Heart right ventricle (tissue), 16 donors: Measurements from ENCODE around the gene SLC7A6OS. TPM values are rescaled to one million over a fixed set of nuclear protein-coding genes. Genes with fewer than 3 reads are reported as not detected.

Source experiments
- ATAC-seq, 8 donors: fragments of 200-7000 bp; cut with Tn5 transposase; one replicate each; pipeline ENCODE4 v1.9.1; 2020; ENCODE audit warnings: mild to moderate bottlenecking in 8 of 8, moderate library complexity in 8 of 8, moderate number of reproducible peaks in 1 of 8
- DNase-seq, 2 donors: peaks; one replicate each; pipeline ENCODE4 v3.0.0-alpha.2; 2020
- H3K27ac ChIP-seq, 10 donors: fragments of 200-600 bp; sonication (generic) in 2 of 10; one replicate each; pipeline versions ENCODE4 v1.5.0 to v1.8.0; 2020 to 2022; ENCODE audit warnings: mild to moderate bottlenecking in 3 of 10
- H3K27me3 ChIP-seq, 7 donors: fragments of 200-600 bp; one replicate each; pipeline ENCODE4 v1.8.0; 2021 to 2022; ENCODE audit warnings: mild to moderate bottlenecking in 2 of 7
- H3K36me3 ChIP-seq, 9 donors: fragments of 200-600 bp; sonication (generic) in 1 of 9; one replicate each; pipeline versions ENCODE4 v1.5.0 to v1.8.0; 2020 to 2022; ENCODE audit warnings: mild to moderate bottlenecking in 2 of 9
- H3K4me1 ChIP-seq, 9 donors: fragments of 200-600 bp; sonication (generic) in 1 of 9; one replicate each; pipeline versions ENCODE4 v1.5.0 to v1.8.0; 2020 to 2022; ENCODE audit warnings: mild to moderate bottlenecking in 4 of 9
- H3K4me3 ChIP-seq, 10 donors: fragments of 200-600 bp; sonication (generic) in 2 of 10; one replicate each; pipeline versions ENCODE4 v1.5.0 to v1.8.0; 2020 to 2022; ENCODE audit warnings: mild to moderate bottlenecking in 7 of 10, moderate library complexity in 2 of 10
- H3K9me3 ChIP-seq, 11 donors: fragments of 200-600 bp in 10 of 11; sonication (generic) in 2 of 11; one replicate each; pipeline versions ENCODE4 v1.5.0 to v1.8.0; 2013 to 2022; ENCODE audit warnings: mild to moderate bottlenecking in 2 of 11, control low read depth in 1 of 11, moderate library complexity in 1 of 11
- CTCF ChIP-seq, 9 donors: fragments of 200-600 bp; sonication (generic) in 2 of 9; IDR thresholded peaks; one replicate each; pipeline versions ENCODE4 v1.5.0 to v1.8.0; 2021 to 2022; ENCODE audit warnings: antibody characterized with exemption in 9 of 9, mild to moderate bottlenecking in 5 of 9, moderate library complexity in 1 of 9
- WGBS, 2 donors: extraction: QIAGEN DNeasy Blood & Tissue Kit; methylation state at CpG; one replicate each; pipeline ENCODE4 v1.1.7; 2013; ENCODE audit warnings: inconsistent platforms in 1 of 2; 5-methylcytosine and 5-hydroxymethylcytosine counted together
- intact Hi-C, 10 donors: fragments of 100-400 bp; cut with DNase I; formaldehyde crosslinking; loops; one replicate each; pipeline versions ENCODE4 v1.11.1 to v1.14.2; 2022
- polyA plus RNA-seq, 2 donors: library from polyadenylated mRNA; stranded (reverse); fragments of 200-250 nt; gene quantifications; one replicate each; pipeline ENCODE4 v1.2.3, GENCODE V29; 2013
- total RNA-seq, 10 donors: library from RNA; stranded (reverse); fragmentation: NEBNext Ultra II Directional in 3 of 10; extraction: Animal tissue kit (Norgen Biotek cat#: 25700) in 3 of 10; gene quantifications; one replicate each; pipeline versions ENCODE4 v1.2.1 to v1.2.4, GENCODE V29; 2021 to 2023
- donor health status: Arrhythmogenic right ventricular cardiomyopathy.
- donor health status: ischemic (EF 13 %, LVEDD 7.1; RV severe dilation, severe dysfunction).
- donor health status: healthy with polysubstance abuse.
- donor health status: DM: no; HTN: yes; CAD: no.
- donor health status: DM: no; HTN: no; CAD: no.
- donor health status: ischemic (EF 25% LVEDD 6.9; RV normal size, moderate dysfunction).
- donor health status: ischemic (EF 25% LVEDD 5.7; RV mildly dilated, moderate dysfunction).
- donor health status: healthy.
- donor health status: DM: yes; HTN: yes; CAD: no.
- donor health status: Ischemic cardiomyopathy.
- donor health status: ischemic (EF 35%, LVEDD 5.7; RV mildly dilated, moderate dysfunction).
- donor health status: nonischemic (EF 11% LVEDD 7.7; RV severe dilation, severe dysfunction).
- donor health status: DM: yes; HTN: yes; CAD: no.
- donor health status: PGD.
- donor health status: ischemic (EF 29% LVEDD 5.4; RV normal size, mild dysfunction).
- donor health status: nonischemic (EF 23%, LVEDD 6.1; RV moderate dilation, normal function).

Gene SLC7A6OS
- total and polyA plus RNA-seq, 12 donors, result 7.3 to 14.4 (median 12.3) TPM

GRCh38 chr16:68306633-68307032, 4.1 kb downstream of the SLC7A6OS start:
- TF ChIP-seq CTCF (IDR thresholded peaks at IDR 0.05), result no peak
- H3K9me3 ChIP-seq, result no peaks in the 10 kb centered on the region
- intact Hi-C loops, result no loop called here
- no peak for DNase-seq
- no peak overlapping the region for H3K27ac ChIP-seq
- H3K27me3 ChIP-seq, result no peaks in the 10 kb centered on the region
- 93 to 100% methylated on average over 3 of the region's 3 CpGs for WGBS, 2 donors
- H3K4me3 ChIP-seq, result no peak overlapping the region
- no peak for ATAC-seq
- H3K4me1 ChIP-seq, result peaks cover 10 to 33% (median 22%) of the 10 kb centered on the region in 9 donors
- peaks cover 0 to 80% (median 40%) of the 10 kb centered on the region in 9 donors for H3K36me3 ChIP-seq

- Histone ChIP-seq H3K27ac (peak overlapping the region in 7 of 10 donors; percentile 23 to 82 (median 72)), H3K4me3 (no peak overlapping the region), H3K27me3 (no peaks in the 10 kb centered on the region), H3K4me1 (peaks cover 0 to 53% (median 46%) of the 10 kb centered on the region in 9 donors), H3K9me3 (no peaks in the 10 kb centered on the region), H3K36me3 (peaks cover 0 to 100% (median 84%) of the 10 kb centered on the region in 9 donors)
- TF ChIP-seq CTCF (IDR thresholded peaks at IDR 0.05), result no peak
- no peak for DNase-seq
- 77 to 78% methylated on average over 7 of the region's 7 CpGs for WGBS, 2 donors
- intact Hi-C loops, result no loop called here
- no peak for ATAC-seq
Observed at GRCh38 chr16:68300734-68301459, 9.8 kb downstream of the SLC7A6OS start.

- DNase-seq (no peak), ATAC-seq (peak in 4 of 8 donors; percentile 36 to 59 (median 46))
- intact Hi-C loops, result loop anchor here in 2 of 10 donors (5.0 kb wide), 1 partner anchor 38 kb away; the partner anchor contains the start of gene SLC7A6 (in 2 of the 2)
- 47 to 62% methylated on average over 11 of the region's 11 CpGs for WGBS, 2 donors
- Histone ChIP-seq H3K27me3 (no peaks in the 10 kb centered on the region), H3K4me3 (no peak overlapping the region), H3K4me1 (peaks cover 0 to 59% (median 48%) of the 10 kb centered on the region in 9 donors), H3K36me3 (peaks cover 0 to 100% (median 88%) of the 10 kb centered on the region in 9 donors), H3K27ac (peak overlapping the region in 8 of 10 donors; percentile 23 to 82 (median 72)), H3K9me3 (no peaks in the 10 kb centered on the region)
- TF ChIP-seq CTCF (IDR thresholded peaks at IDR 0.05), result no peak
Observed at GRCh38 chr16:68299571-68300453, 10.9 kb downstream of the SLC7A6OS start.

GRCh38 chr16:68298907-68299561, 11.7 kb downstream of the SLC7A6OS start:
- Histone ChIP-seq H3K9me3 (no peaks in the 10 kb centered on the region), H3K36me3 (peaks cover 0 to 100% (median 84%) of the 10 kb centered on the region in 9 donors), H3K27ac (peak overlapping the region; percentile 23 to 82 (median 70)), H3K4me3 (no peak overlapping the region), H3K27me3 (no peaks in the 10 kb centered on the region), H3K4me1 (peaks cover 0 to 59% (median 48%) of the 10 kb centered on the region in 9 donors)
- peak; percentile 48 to 64 for DNase-seq
- ATAC-seq, result peak; percentile 37 to 80 (median 63)
- no peak for TF ChIP-seq CTCF (IDR thresholded peaks at IDR 0.05)
- 16 to 35% methylated on average over 5 of the region's 5 CpGs for WGBS, 2 donors
- intact Hi-C loops, result loop anchor here in 2 of 10 donors (5.0 kb wide), 1 partner anchor 37 kb away; the partner anchor contains the start of gene SLC7A6 (in 2 of the 2)
